H9 (cell line): ENCODE measurements around the gene DAB2IP. TPM values are rescaled to one million over a fixed set of nuclear protein-coding genes. Genes with fewer than 3 reads are reported as not detected.

ENCODE experiments used
- DNase-seq: peaks from one replicate; pipeline ENCODE4 v3.0.0-alpha.2; 2017
- H2AFZ ChIP-seq: one replicate; pipeline ENCODE4 v1.6.1; 2013; ENCODE audit warnings: mild to moderate bottlenecking, low read length, control low read depth, moderate library complexity
- H2AK5ac ChIP-seq: 2 replicates; pipeline ENCODE4 v1.6.1; 2013; ENCODE audit warnings: low read length, control low read depth, mixed read lengths; ENCODE audit not compliant: insufficient read length
- H2BK120ac ChIP-seq: one replicate; pipeline ENCODE4 v1.6.1; 2013; ENCODE audit warnings: low read depth, mild to moderate bottlenecking, low read length, control low read depth, inconsistent platforms; ENCODE audit not compliant: poor library complexity, severe bottlenecking
- H2BK12ac ChIP-seq: 2 replicates; pipeline ENCODE4 v1.6.1; 2013; ENCODE audit warnings: low read length, control low read depth, mixed read lengths, low read depth; ENCODE audit not compliant: insufficient read length
- H2BK15ac ChIP-seq: 2 replicates; pipeline ENCODE4 v1.6.1; 2013; ENCODE audit warnings: low read depth, low read length, control low read depth
- H2BK20ac ChIP-seq: one replicate; pipeline ENCODE4 v1.6.1; 2013; ENCODE audit warnings: low read depth, mild to moderate bottlenecking, low read length, control low read depth, inconsistent platforms; ENCODE audit not compliant: poor library complexity, severe bottlenecking
- H2BK5ac ChIP-seq: 2 replicates; pipeline ENCODE4 v1.6.1; 2013; ENCODE audit warnings: low read length, control low read depth, mixed read lengths; ENCODE audit not compliant: insufficient read length
- H3K14ac ChIP-seq: 2 replicates; pipeline ENCODE4 v1.6.1; 2013; ENCODE audit warnings: low read length, control low read depth; ENCODE audit not compliant: insufficient read depth
- H3K18ac ChIP-seq: 2 replicates; pipeline ENCODE4 v1.6.1; 2013; ENCODE audit warnings: low read depth, mild to moderate bottlenecking, mixed read lengths, low read length, control low read depth; ENCODE audit not compliant: insufficient read length
- H3K23ac ChIP-seq: 2 replicates; pipeline ENCODE4 v1.6.1; 2013; ENCODE audit warnings: low read length, control low read depth, mixed read lengths, low read depth; ENCODE audit not compliant: insufficient read length
- H3K23me2 ChIP-seq: 2 replicates; pipeline ENCODE4 v1.6.1; 2013; ENCODE audit warnings: low read depth, mild to moderate bottlenecking, mixed read lengths, low read length, control low read depth; ENCODE audit not compliant: insufficient read length, poor library complexity, severe bottlenecking
- H3K27ac ChIP-seq: 2 replicates; pipeline ENCODE4 v1.5.1; 2013; ENCODE audit warnings: low read length, control low read depth, mixed read lengths, low read depth; ENCODE audit not compliant: insufficient read length
- H3K27me3 ChIP-seq: 2 replicates; pipeline ENCODE4 v1.6.1; 2013; ENCODE audit warnings: low read length, control low read depth, inconsistent platforms; ENCODE audit not compliant: insufficient read depth
- H3K4ac ChIP-seq: 2 replicates; pipeline ENCODE4 v1.6.1; 2013; ENCODE audit warnings: low read depth, mild to moderate bottlenecking, control low read depth, inconsistent platforms, low read length, moderate library complexity
- H3K4me1 ChIP-seq: 2 replicates; pipeline ENCODE4 v1.6.1; 2013; ENCODE audit warnings: low read length, control low read depth, inconsistent platforms; ENCODE audit not compliant: insufficient read depth
- H3K4me2 ChIP-seq: 2 replicates; pipeline ENCODE4 v1.6.1; 2013; ENCODE audit warnings: low read length, control low read depth, mixed read lengths; ENCODE audit not compliant: insufficient read length, insufficient read depth
- H3K56ac ChIP-seq: 2 replicates; pipeline ENCODE4 v1.6.1; 2013; ENCODE audit warnings: low read depth, mild to moderate bottlenecking, mixed read lengths, low read length, control low read depth; ENCODE audit not compliant: insufficient read length
- H3K79me1 ChIP-seq: 2 replicates; pipeline ENCODE4 v1.6.1; 2013; ENCODE audit warnings: low read depth, mild to moderate bottlenecking, moderate library complexity, low read length, control low read depth, inconsistent platforms; ENCODE audit not compliant: insufficient read depth, poor library complexity, severe bottlenecking
- H3K79me2 ChIP-seq: 2 replicates; pipeline ENCODE4 v1.6.1; 2013; ENCODE audit warnings: low read length, control low read depth, inconsistent platforms; ENCODE audit not compliant: insufficient read depth
- H3K9ac ChIP-seq: 2 replicates; pipeline ENCODE4 v1.6.1; 2013; ENCODE audit warnings: low read length, control low read depth, mixed read lengths; ENCODE audit not compliant: insufficient read length; ENCODE audit errors: extremely low read depth
- H3K9me3 ChIP-seq: one replicate; pipeline ENCODE4 v1.6.1; 2013; ENCODE audit warnings: low read depth, low read length, inconsistent platforms; ENCODE audit not compliant: control insufficient read depth
- H3T11ph ChIP-seq: one replicate; pipeline ENCODE4 v1.6.1; 2013; ENCODE audit warnings: mild to moderate bottlenecking, low read length, control low read depth, inconsistent platforms
- H4K20me1 ChIP-seq: one replicate; pipeline ENCODE4 v1.6.1; 2013; ENCODE audit not compliant: control insufficient read depth, insufficient read length, insufficient read depth
- H4K5ac ChIP-seq: 2 replicates; pipeline ENCODE4 v1.6.1; 2013; ENCODE audit warnings: low read depth, mild to moderate bottlenecking, mixed read lengths, low read length, control low read depth; ENCODE audit not compliant: insufficient read length
- H4K8ac ChIP-seq: replicated peaks from 2 replicates; pipeline ENCODE4 v1.6.1; 2013; ENCODE audit warnings: low read length, control low read depth, mixed read lengths, low read depth; ENCODE audit not compliant: insufficient read length
- H4K91ac ChIP-seq: 2 replicates; pipeline ENCODE4 v1.6.1; 2013; ENCODE audit warnings: low read depth, mild to moderate bottlenecking, moderate library complexity, mixed read lengths, low read length, control low read depth; ENCODE audit not compliant: insufficient read length
- H3K27ac Mint-ChIP-seq, 3 experiments: 2 replicates in 2 of 3; 3 replicates in 1 of 3; pipeline ENCODE4 v1.8.0; 2020 to 2021; ENCODE audit warnings: mixed read lengths in 3 of 3, mild to moderate bottlenecking in 1 of 3, moderate library complexity in 1 of 3
- H3K27me3 Mint-ChIP-seq: 2 replicates; pipeline ENCODE4 v1.8.0; 2021; ENCODE audit warnings: low read depth, mild to moderate bottlenecking, moderate library complexity, mixed read lengths
- H3K36me3 Mint-ChIP-seq, 3 experiments: 2 replicates in 2 of 3; 3 replicates in 1 of 3; pipeline ENCODE4 v1.8.0; 2020 to 2021; ENCODE audit warnings: low read depth in 3 of 3, mixed read lengths in 3 of 3; ENCODE audit not compliant: insufficient read depth in 1 of 3
- H3K4me1 Mint-ChIP-seq, 2 experiments: 2 replicates each; pipeline ENCODE4 v1.8.0; 2020; ENCODE audit warnings: mixed read lengths in 2 of 2
- H3K4me3 Mint-ChIP-seq, 2 experiments: 2 replicates in 1 of 2; 3 replicates in 1 of 2; pipeline ENCODE4 v1.8.0; 2020 to 2021; ENCODE audit warnings: mild to moderate bottlenecking in 2 of 2, mixed read lengths in 2 of 2, moderate library complexity in 1 of 2
- H3K9me3 Mint-ChIP-seq, 2 experiments: 2 replicates in 1 of 2; 3 replicates in 1 of 2; pipeline ENCODE4 v1.8.0; 2020; ENCODE audit warnings: mild to moderate bottlenecking in 2 of 2, mixed read lengths in 2 of 2, moderate library complexity in 1 of 2
- WGBS: extraction: QIAGEN DNeasy Blood & Tissue Kit; methylation state at CpG from one replicate; pipeline ENCODE4 v1.1.7; 2013; ENCODE audit warnings: missing lambda C conversion rate, low lambda C conversion rate, mixed read lengths; ENCODE audit not compliant: insufficient read length; ENCODE audit errors: extremely low coverage; 5-methylcytosine and 5-hydroxymethylcytosine counted together
- total RNA-seq: library from RNA; stranded (reverse); gene quantifications from 2 replicates; pipeline ENCODE4 v1.2.1, GENCODE V29; 2021
- TF ChIP-seq, protein P1 (sequence below): fragments of 200-600 bp; sonication (generic); conservative IDR thresholded peaks from 3 replicates; pipeline ENCODE4 v1.8.0; 2021; ENCODE audit warnings: antibody characterized with exemption, mild to moderate bottlenecking

Gene DAB2IP
- total RNA-seq, 1 experiment from 2014 or later = 22.6 TPM

DNA sequence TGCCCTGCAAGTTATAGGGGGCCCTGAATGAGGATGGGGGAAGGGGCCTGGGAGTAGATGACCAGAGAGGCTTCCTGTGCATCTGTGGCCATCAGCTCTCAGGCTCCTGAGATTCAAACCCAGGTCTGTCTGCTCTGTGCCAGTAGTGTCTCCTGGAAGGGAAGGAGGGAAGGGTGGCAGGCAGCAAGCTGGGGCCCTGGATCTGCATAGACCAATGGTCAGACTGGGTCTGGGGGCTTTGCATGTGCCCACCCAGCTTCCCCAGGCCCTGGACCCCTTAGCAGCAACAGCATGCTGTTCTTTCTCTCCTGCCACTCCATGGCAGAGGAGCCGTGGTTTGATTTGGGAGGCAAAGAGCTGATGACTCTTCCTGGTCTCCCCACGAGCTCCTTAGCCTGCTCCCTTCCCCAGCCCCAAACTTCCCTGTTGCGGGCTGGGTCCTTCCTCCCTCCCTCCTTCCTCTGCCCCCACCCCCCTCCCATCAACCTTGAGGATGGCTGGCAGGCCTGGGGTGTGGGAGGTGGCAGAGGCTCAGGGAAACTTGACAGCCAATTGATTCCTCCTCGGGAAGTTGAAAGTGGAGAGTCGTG, 31.6 kb downstream of the DAB2IP start:
- peaks cover 6 to 25% (median 10%) of the 10 kb centered on the region in 3 experiments; a peak in 6 of 7 replicates for H3K36me3 Mint-ChIP-seq

More for the DNA sequence above, 31.6 kb downstream of the DAB2IP start:
- no peak overlapping the region for H2AFZ ChIP-seq
- H3K79me2 ChIP-seq = no peaks in the 10 kb centered on the region
- peaks cover 3% of the 10 kb centered on the region for H4K20me1 ChIP-seq
- no peak overlapping the region for H2BK120ac ChIP-seq
- H2BK15ac ChIP-seq = no peak overlapping the region
- TF ChIP-seq, protein P1, sequence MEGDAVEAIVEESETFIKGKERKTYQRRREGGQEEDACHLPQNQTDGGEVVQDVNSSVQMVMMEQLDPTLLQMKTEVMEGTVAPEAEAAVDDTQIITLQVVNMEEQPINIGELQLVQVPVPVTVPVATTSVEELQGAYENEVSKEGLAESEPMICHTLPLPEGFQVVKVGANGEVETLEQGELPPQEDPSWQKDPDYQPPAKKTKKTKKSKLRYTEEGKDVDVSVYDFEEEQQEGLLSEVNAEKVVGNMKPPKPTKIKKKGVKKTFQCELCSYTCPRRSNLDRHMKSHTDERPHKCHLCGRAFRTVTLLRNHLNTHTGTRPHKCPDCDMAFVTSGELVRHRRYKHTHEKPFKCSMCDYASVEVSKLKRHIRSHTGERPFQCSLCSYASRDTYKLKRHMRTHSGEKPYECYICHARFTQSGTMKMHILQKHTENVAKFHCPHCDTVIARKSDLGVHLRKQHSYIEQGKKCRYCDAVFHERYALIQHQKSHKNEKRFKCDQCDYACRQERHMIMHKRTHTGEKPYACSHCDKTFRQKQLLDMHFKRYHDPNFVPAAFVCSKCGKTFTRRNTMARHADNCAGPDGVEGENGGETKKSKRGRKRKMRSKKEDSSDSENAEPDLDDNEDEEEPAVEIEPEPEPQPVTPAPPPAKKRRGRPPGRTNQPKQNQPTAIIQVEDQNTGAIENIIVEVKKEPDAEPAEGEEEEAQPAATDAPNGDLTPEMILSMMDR = no peak
- H3K56ac ChIP-seq = no peak overlapping the region
- H3K9ac ChIP-seq = no peak overlapping the region
- H3K9me3 ChIP-seq = no peaks in the 10 kb centered on the region
- H4K5ac ChIP-seq = no peak overlapping the region
- no peak overlapping the region for H3K18ac ChIP-seq
- H3K4me1 ChIP-seq = peaks cover 3% of the 10 kb centered on the region; the same call in 1 of the 2 replicates
- Mint-ChIP-seq H3K27me3 (peaks cover 3% of the 10 kb centered on the region), H3K4me1 (peaks cover 10 to 18% of the 10 kb centered on the region in 2 experiments), H3K27ac (no peak overlapping the region; a peak in 1 of 7 replicates), H3K4me3 (no peak overlapping the region), H3K9me3 (no peaks in the 10 kb centered on the region)
- WGBS = no CpG with 5 or more reads among the region's 5 CpGs
- H4K8ac ChIP-seq = no peak overlapping the region
- H2AK5ac ChIP-seq = no peak overlapping the region
- no peak overlapping the region for H3K23ac ChIP-seq
- no peak overlapping the region for H3K14ac ChIP-seq
- DNase-seq = no peak
- no peak overlapping the region for H2BK12ac ChIP-seq
- no peak overlapping the region for H3K27ac ChIP-seq
- H2BK20ac ChIP-seq = no peak overlapping the region
- H3K27me3 ChIP-seq = no peaks in the 10 kb centered on the region
- H3T11ph ChIP-seq = no peak overlapping the region
- H3K4ac ChIP-seq = no peak overlapping the region
- no peak overlapping the region for H2BK5ac ChIP-seq
- H3K79me1 ChIP-seq = no peaks in the 10 kb centered on the region
- no peak overlapping the region for H3K4me2 ChIP-seq
- H3K23me2 ChIP-seq = no peaks in the 10 kb centered on the region
- no peak overlapping the region for H4K91ac ChIP-seq
